Coronary artery (tissue), 2 donors: ENCODE results near the gene EPHB2.
"Not testable (repeated sequence)": the region's sequence is repeated elsewhere in the genome, so short reads cannot be mapped to it uniquely, and the experiment has no call there.

Experiments
- DNase-seq: peaks from one replicate; pipeline ENCODE4 v3.0.0-alpha.2; 2017; ENCODE audit warnings: low spot score
- H3K27ac ChIP-seq, 2 donors: fragments of 200-600 bp; sonication (generic); one replicate each; pipeline ENCODE4 v1.5.1; 2016 to 2019
- H3K4me3 ChIP-seq: fragments of 200-600 bp; sonication (generic); 2 replicates; pipeline ENCODE4 v1.5.1; 2016; ENCODE audit warnings: mild to moderate bottlenecking, moderate library complexity
- CTCF ChIP-seq: fragments of 200-600 bp; sonication (generic); IDR thresholded peaks from one replicate; pipeline ENCODE4 v1.5.1; 2019; ENCODE audit warnings: antibody characterized with exemption

Gene EPHB2

DNA sequence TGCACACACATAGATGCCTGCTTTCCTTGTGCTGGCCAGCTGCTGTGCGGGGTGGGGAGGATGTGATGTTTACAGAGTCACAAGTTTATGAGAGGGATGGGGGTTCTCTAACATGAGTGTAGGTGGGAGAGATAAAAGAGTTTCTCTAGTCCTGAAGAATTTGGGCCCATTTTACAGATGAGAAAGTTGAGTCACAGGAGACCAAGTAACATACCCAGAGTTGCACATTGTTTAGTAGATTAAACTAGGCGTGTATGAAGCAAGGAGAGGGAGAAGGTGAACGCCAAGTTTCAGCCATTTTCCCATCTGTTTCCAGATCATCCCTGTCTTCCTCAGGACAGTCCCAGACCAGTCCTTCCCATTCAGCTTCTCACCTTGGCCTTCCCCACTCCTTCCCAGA lies 126.7 kb downstream of the EPHB2 start:
- DNase-seq, result no peak
- Histone ChIP-seq H3K4me3 (no peak overlapping the region), H3K27ac (no peak overlapping the region)
- TF ChIP-seq CTCF, result no peak

- Histone ChIP-seq H3K4me3 (no peak overlapping the region), H3K27ac (no peak overlapping the region)
- no peak for DNase-seq
- no peak for TF ChIP-seq CTCF
Measured at GRCh38 chr1:22838965-22839364, 128.3 kb downstream of the EPHB2 start.

- no peak for DNase-seq
- TF ChIP-seq CTCF, result no peak
- no peak overlapping the region for H3K27ac ChIP-seq
- H3K4me3 ChIP-seq, result no peak overlapping the region
Measured at GRCh38 chr1:22839806-22840205, 129.2 kb downstream of the EPHB2 start.

- no peak for TF ChIP-seq CTCF
- Histone ChIP-seq H3K27ac (no peak overlapping the region), H3K4me3 (no peak overlapping the region)
- no peak for DNase-seq
Measured at GRCh38 chr1:22841142-22841541, 130.5 kb downstream of the EPHB2 start.

- DNase-seq, result no peak
- Histone ChIP-seq H3K27ac (no peak overlapping the region), H3K4me3 (no peak overlapping the region)
- TF ChIP-seq CTCF, result no peak
Measured at GRCh38 chr1:22841860-22842281, 131.2 kb downstream of the EPHB2 start.

GRCh38 chr1:22843441-22844183 lies 133.0 kb downstream of the EPHB2 start:
- not testable (repeated sequence) for DNase-seq, H3K27ac ChIP-seq, H3K4me3 ChIP-seq

DNA sequence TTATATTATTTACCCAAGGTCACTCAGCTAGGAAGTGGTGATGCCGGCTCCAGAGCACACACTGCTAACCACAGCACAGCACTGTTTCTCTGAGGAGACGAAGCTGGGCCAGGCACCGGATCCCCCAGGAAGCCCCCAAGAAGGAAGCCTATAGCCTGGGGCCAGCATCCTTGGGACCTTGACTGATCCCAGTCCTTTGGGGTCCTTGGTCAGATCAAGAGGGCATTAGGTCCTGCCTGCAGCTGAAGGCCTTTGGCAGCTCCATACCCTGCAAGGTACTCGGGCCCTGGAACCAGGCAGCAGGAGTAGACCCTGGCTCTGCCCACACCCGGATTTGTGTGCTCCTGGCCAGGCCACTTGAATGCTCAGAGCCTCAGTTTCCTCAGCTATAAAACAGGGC lies 134.0 kb downstream of the EPHB2 start:
- TF ChIP-seq CTCF, result no peak
- DNase-seq, result no peak

More for the DNA sequence above, 134.0 kb downstream of the EPHB2 start:
- Histone ChIP-seq H3K4me3 (no peak overlapping the region), H3K27ac (no peak overlapping the region)
